NCI-H1694 treated with DMSO at 0.1 percent for 48 hours (cell line): ENCODE measurements around the gene PPP1R9B.

ENCODE experiments used
- DNase-seq: peaks from one replicate; lab custom pipeline; 2025; lab: John Stamatoyannopoulos, UW

Gene PPP1R9B

DNA sequence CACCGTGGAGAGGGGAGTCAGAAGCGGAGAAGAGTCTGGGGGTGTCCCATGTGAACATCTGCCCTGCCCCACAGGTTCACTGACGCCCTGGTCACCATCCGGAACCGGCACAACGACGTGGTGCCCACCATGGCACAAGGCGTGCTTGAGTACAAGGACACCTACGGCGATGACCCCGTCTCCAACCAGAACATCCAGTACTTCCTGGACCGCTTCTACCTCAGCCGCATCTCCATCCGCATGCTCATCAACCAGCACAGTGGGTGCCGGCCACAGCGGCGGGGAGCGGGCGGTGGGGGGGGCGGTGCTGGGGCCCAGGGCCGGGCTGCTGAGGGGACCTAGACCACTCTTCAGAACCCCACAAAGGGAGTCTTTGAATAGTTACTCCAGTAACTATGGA lies 44.7 kb downstream of the PPP1R9B start:
- no peak for DNase-seq

GRCh38 chr17:50103941-50104340 lies 46.5 kb downstream of the PPP1R9B start:
- no peak for DNase-seq

DNA sequence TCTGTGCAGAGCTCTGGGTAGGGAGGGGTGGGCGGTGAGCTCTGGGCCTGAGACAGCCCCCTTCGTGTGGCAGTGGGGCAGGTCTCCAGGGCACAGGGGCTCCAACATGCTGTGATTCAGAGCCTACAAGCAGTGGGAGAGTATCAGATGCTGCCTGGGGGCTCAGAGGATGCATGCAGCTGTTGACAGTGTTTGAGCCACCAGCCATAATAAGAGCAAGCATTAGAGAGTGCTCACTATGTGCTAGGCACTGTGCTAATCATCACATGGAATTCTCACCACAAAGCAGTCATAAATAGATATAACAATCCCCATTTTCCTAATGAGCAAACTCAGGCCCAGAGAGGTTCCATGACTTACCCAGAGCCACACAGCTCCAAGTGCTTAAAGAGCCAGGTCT lies 47.2 kb downstream of the PPP1R9B start:
- no peak for DNase-seq

- no peak for DNase-seq
These were observed 48.1 kb downstream of the PPP1R9B start for GRCh38 chr17:50102164-50102991.

DNA sequence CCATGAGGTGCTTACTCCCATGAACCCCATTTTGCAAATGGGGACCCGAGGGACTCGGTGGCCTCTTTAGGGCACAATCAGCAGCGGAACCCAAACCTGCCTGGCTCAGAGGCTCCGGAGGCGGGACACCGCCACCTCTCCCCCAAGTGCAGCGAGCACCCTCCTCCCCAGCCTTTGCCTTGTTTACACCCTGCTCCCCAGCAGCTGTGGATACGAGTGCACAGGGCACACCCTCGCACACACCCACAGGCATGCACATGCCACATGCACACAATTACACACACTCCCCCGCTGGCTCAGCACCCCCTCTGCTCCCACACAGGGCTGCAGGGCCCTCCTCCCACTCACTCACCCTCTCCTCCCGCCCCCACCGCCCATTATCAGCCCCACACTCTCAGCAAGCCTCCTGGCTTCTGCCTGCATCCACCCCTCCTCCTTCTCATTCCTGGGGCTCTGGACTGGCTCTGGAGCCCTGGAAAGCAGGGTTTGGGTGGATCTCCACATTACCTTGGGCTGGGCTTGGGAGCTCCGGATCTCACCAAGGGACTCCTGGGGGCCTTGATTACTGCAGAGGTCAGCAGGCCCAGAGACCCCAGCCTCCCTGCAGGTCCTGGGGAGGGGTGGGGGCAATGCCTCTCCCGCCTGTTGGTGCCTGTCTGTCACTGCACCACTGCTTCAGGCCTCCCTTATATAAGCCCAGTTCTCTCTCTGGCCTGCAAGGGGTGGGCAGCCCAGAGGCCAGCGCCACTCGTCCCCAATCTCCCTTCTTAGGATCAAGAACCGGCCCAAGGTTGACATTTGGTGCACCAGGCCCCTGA lies 48.9 kb downstream of the PPP1R9B start:
- DNase-seq = peak; percentile 15

GRCh38 chr17:50100921-50101345 lies 49.5 kb downstream of the PPP1R9B start:
- DNase-seq = no peak

- no peak for DNase-seq
These were observed 50.0 kb downstream of the PPP1R9B start for GRCh38 chr17:50100480-50100883.

GRCh38 chr17:50099003-50099402 lies 51.5 kb downstream of the PPP1R9B start:
- DNase-seq = no peak

DNA sequence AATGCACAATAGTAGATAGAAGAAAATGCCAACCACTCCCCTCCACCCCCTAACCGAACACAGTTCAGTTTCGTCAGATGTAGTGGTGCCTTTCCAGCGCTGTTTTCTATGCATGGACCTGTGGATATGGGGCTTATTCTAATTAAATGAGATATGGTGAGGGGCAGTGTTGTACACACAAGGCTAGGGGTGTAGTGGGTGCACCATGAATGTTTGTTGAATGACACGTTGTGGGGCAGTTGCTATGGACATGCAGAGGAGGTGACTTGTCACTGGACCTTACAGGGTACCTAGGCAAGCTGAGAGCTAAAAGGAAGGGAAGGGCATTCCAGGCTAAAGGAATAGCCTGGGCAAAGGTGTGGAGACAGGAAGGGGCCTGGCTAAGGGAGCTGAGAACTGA lies 51.9 kb downstream of the PPP1R9B start:
- no peak for DNase-seq

DNA sequence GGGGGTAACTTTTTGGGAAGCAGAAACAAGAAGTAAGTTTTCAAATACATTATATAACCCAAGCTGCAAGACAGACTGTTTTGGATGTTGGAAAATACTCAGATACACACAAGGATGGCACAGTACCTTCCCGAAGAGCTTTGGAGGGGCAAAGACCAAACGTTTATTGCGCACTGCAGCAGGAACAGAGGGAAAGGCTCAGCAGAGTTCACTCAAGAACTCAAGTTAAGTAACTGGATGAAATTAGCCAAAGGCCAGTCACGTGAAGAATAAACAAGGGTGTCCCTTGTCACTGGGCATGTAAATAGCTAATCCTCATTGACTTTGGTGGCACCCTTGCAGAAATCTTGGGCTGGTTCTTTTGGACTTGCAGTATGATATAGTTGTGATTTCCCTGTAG lies 52.6 kb downstream of the PPP1R9B start:
- DNase-seq = no peak

DNA sequence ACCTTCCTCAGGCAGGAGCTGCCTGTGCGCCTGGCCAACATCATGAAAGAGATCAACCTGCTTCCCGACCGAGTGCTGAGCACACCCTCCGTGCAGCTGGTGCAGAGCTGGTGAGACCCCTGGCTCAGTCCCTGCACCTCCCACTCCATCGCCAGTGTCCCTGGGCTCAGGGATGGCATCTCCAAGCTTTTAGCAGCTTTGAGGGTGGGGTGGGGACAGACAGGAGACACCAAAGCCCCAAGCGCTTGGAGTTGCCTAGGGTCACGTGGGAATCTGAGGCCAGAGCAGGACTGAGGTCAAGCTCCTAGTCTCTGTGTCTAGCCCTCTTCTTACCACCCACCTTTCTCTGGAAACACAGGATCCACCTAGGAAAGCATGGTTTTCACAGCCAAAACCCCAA lies 53.0 kb downstream of the PPP1R9B start:
- no peak for DNase-seq

DNA sequence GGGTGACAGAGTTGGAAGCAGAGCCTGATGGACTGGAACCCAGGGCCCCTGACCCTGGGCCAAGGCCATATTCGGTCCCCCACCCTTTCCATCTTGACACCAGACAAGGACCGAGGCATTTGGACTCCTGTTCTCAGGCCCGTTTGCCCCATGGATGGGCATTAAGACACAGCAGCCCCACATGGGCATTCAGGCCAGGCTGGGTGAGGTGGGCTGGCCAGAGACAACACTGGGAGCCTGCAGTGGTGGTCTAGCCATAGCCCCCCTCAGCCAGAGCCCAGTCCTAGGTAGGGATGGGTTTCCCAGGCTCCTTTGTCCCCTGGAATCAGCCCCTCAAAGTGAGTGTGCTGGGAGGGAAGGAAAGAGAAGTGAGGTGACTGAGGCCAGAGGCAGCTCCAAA lies 53.7 kb downstream of the PPP1R9B start:
- DNase-seq = no peak

DNA sequence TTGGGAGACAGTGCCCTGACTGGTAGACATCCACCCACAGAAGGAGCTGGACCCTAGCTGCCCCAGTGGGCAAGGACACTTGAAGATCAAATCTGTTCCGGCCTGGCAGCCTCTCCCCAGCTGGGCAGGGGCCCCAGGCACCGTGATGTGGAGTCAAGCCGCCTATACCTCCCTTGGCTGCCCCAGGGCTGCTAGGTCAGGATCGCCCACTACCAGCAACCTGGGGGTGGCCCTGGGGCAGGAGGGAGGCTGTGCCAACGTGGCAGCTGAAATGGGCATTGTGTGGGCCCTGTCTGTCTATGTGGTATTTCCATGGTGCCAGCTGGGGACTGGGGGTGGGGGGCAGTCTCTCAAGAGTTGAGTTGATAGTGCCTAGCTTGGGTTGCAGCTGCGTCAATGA lies 54.4 kb downstream of the PPP1R9B start:
- no peak for DNase-seq

DNA sequence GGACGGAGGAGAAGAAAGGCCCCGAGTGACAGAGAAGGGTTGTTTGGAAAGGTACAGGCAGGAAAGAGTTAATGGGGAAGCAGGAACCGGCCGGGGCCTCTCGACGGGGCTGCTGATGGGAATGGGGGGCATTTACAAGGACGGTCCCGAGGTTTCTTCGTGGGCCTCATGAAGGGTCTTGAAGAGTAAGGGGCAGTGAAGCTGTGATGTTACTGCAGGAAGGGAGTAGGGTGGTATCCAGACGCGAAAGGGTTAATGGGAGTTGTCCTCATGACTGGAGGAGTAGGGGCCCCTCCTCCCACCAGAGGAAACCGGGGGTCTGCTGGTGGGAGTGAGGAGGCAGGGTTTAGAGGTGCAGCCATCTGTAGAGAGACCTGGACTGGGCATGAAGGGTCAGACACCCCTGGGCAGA lies 54.8 kb downstream of the PPP1R9B start:
- no peak for DNase-seq

DNA sequence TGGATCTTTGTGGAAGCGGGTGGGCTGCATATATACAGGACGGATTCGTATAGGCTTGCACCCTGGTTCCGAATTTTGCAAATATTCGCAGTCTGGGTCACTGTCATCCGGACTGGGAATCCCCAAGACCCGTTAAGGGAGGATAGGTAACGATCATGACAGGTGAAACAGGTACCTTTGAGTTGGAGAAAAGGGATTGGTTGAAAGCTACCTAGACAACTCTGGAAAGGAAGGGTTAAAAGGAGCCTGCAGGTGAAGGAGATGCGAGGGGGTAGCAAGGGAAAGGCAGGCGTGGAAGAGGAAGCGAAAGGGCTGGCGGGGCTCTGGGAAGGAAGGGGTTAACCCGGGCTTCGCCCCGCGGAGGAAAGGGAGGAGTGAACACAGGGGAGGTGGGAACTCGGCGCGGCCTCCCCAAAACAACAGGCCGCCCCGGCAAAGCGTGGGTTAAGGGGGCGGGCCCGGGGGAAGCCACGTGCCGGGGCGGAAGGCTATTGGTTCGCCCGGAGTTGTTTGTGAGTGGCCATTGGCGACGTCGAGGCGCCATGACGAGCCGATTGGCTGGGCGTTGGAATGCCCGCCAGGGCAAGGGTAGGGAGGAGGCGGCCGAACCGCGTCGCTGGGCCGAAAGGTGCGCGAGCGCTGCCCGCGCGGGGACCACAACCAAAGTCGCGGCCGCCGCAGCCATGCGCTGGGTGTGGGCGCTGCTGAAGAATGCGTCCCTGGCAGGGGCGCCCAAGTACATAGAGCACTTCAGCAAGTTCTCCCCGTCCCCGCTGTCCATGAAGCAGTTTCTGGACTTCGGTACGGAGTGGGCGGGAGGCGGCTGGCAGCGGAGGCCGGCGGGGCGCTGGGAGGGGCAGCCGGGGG lies 55.5 kb downstream of the PPP1R9B start, which contains the start of gene PDK2:
PDK2 (plus strand) TSS at position 599 of the 867 bp plus-strand sequence; CDS start at position 684, 85 bp downstream.
- DNase-seq = peak; percentile 93

- peak; percentile 90 for DNase-seq
These were observed 56.2 kb downstream of the PPP1R9B start for GRCh38 chr17:50094243-50094752.

GRCh38 chr17:50093807-50094206 lies 56.7 kb downstream of the PPP1R9B start:
- no peak for DNase-seq

- no peak for DNase-seq
These were observed 57.2 kb downstream of the PPP1R9B start for GRCh38 chr17:50093246-50093645.

- DNase-seq = no peak
These were observed 58.6 kb downstream of the PPP1R9B start for GRCh38 chr17:50091918-50092285.

DNA sequence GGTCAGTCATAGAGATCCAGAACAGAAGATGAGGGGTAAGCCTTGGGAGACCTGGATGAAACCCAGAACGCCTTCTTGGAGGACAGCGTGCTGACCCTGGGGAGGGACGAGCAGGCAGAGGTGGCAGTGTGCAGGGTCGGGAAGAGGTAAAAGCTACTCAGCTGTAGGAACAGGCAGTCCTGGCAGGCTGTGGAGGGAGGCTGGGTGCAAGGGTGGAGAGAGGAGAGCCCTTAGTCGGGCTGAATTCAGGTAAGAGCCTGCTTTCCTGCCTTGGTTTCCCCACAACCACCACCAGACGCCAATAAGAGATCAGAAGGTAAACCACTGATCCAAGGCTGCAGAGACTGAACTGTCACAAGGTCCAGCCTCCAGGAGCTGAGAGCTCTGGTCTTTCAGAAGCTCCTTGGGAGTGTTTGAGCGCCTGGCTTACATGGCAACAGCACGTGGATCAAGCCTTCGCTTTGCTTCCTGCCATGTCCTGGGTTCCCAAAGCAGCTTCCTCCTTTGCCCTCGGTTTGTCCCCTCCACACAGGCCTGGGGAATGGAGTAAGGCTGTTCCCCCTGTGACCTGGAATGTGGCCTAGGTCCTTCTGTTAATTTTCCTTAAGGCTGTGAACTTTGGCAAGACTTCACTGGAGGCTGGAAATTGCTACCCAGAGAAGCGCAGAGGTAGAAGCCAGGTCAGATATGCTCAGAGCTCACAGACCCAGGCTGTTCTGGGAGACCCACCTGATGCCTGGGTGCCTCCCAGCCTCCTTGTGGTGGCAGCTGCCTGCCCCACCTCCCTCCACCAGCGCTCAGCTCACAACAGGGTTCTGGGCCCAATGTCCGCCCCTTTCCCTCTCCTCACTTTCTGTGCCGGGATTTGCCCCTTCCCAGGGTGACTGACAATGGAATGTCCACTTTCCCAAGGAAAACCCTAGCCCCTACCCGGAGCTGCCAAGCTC lies 59.2 kb downstream of the PPP1R9B start:
- no peak for DNase-seq

- no peak for DNase-seq
These were observed 60.4 kb downstream of the PPP1R9B start for GRCh38 chr17:50090071-50090470.
